ENCODE data around the gene FBN1.

FBN1 gene

GRCh38 chr15:48462688-48463087 lies 182.8 kb downstream of the FBN1 start:
- Mint-ChIP-seq H3K27me3 (no peaks in the 10 kb centered on the region), H3K27ac (no peak overlapping the region), H3K9me3 (ENCODE audit: low read depth) (no peaks in the 10 kb centered on the region), H3K4me3 (no peak overlapping the region), H3K36me3 (no peaks in the 10 kb centered on the region), H3K4me1 (ENCODE audit: low read depth) (no peaks in the 10 kb centered on the region)

GRCh38 chr15:48459571-48460442 lies 185.7 kb downstream of the FBN1 start:
- Mint-ChIP-seq H3K36me3 (no peaks in the 10 kb centered on the region), H3K9me3 (ENCODE audit: low read depth) (no peaks in the 10 kb centered on the region), H3K27ac (no peak overlapping the region), H3K27me3 (no peaks in the 10 kb centered on the region), H3K4me1 (ENCODE audit: low read depth) (no peaks in the 10 kb centered on the region), H3K4me3 (no peak overlapping the region)

GRCh38 chr15:48458876-48459275 lies 186.6 kb downstream of the FBN1 start:
- Mint-ChIP-seq H3K9me3 (ENCODE audit: low read depth) (no peaks in the 10 kb centered on the region), H3K4me3 (no peak overlapping the region)

GRCh38 chr15:48456134-48456533 lies 189.4 kb downstream of the FBN1 start:
- H3K36me3 Mint-ChIP-seq, result no peaks in the 10 kb centered on the region
- H3K27ac Mint-ChIP-seq, result no peak overlapping the region
- H3K4me3 Mint-ChIP-seq, result no peak overlapping the region
- no peaks in the 10 kb centered on the region for H3K9me3 Mint-ChIP-seq (ENCODE audit: low read depth)
- no peaks in the 10 kb centered on the region for H3K4me1 Mint-ChIP-seq (ENCODE audit: low read depth)
- H3K27me3 Mint-ChIP-seq, result no peaks in the 10 kb centered on the region

More at GRCh38 chr15:48458876-48459275, 186.6 kb downstream of the FBN1 start:
- Mint-ChIP-seq H3K4me1 (ENCODE audit: low read depth) (no peaks in the 10 kb centered on the region), H3K36me3 (no peaks in the 10 kb centered on the region), H3K27me3 (no peaks in the 10 kb centered on the region), H3K27ac (no peak overlapping the region)

- H3K27me3 Mint-ChIP-seq, result no peaks in the 10 kb centered on the region
- no peaks in the 10 kb centered on the region for H3K4me1 Mint-ChIP-seq (ENCODE audit: low read depth)
- H3K27ac Mint-ChIP-seq, result no peak overlapping the region
- no peak overlapping the region for H3K4me3 Mint-ChIP-seq
- H3K36me3 Mint-ChIP-seq, result no peaks in the 10 kb centered on the region
- no peaks in the 10 kb centered on the region for H3K9me3 Mint-ChIP-seq (ENCODE audit: low read depth)
These were observed 193.8 kb downstream of the FBN1 start for GRCh38 chr15:48451736-48452135.

- Mint-ChIP-seq H3K36me3 (no peaks in the 10 kb centered on the region), H3K27me3 (no peaks in the 10 kb centered on the region), H3K9me3 (ENCODE audit: low read depth) (no peaks in the 10 kb centered on the region), H3K27ac (no peak overlapping the region), H3K4me1 (ENCODE audit: low read depth) (no peaks in the 10 kb centered on the region), H3K4me3 (no peak overlapping the region)
These were observed 194.3 kb downstream of the FBN1 start for GRCh38 chr15:48451241-48451640.

- no peaks in the 10 kb centered on the region for H3K9me3 Mint-ChIP-seq (ENCODE audit: low read depth)
These were observed 195.8 kb downstream of the FBN1 start for GRCh38 chr15:48449734-48450133.

GRCh38 chr15:48447657-48448056 lies 197.9 kb downstream of the FBN1 start:
- Mint-ChIP-seq H3K4me1 (ENCODE audit: low read depth) (no peaks in the 10 kb centered on the region), H3K27ac (no peak overlapping the region), H3K4me3 (no peak overlapping the region), H3K36me3 (peaks cover 3% of the 10 kb centered on the region), H3K9me3 (ENCODE audit: low read depth) (no peaks in the 10 kb centered on the region), H3K27me3 (no peaks in the 10 kb centered on the region)

More at GRCh38 chr15:48449734-48450133, 195.8 kb downstream of the FBN1 start:
- Mint-ChIP-seq H3K27ac (no peak overlapping the region), H3K27me3 (no peaks in the 10 kb centered on the region), H3K4me3 (no peak overlapping the region), H3K36me3 (no peaks in the 10 kb centered on the region), H3K4me1 (ENCODE audit: low read depth) (no peaks in the 10 kb centered on the region)

GRCh38 chr15:48447058-48447457 lies 198.5 kb downstream of the FBN1 start:
- Mint-ChIP-seq H3K4me3 (no peak overlapping the region), H3K27ac (no peak overlapping the region), H3K9me3 (ENCODE audit: low read depth) (no peaks in the 10 kb centered on the region)

GRCh38 chr15:48442011-48442410 lies 203.5 kb downstream of the FBN1 start:
- Mint-ChIP-seq H3K4me1 (ENCODE audit: low read depth) (no peaks in the 10 kb centered on the region), H3K27me3 (no peaks in the 10 kb centered on the region), H3K36me3 (peaks cover 3% of the 10 kb centered on the region), H3K9me3 (ENCODE audit: low read depth) (no peaks in the 10 kb centered on the region), H3K4me3 (no peak overlapping the region), H3K27ac (no peak overlapping the region)

More at GRCh38 chr15:48447058-48447457, 198.5 kb downstream of the FBN1 start:
- H3K27me3 Mint-ChIP-seq, result no peaks in the 10 kb centered on the region
- no peaks in the 10 kb centered on the region for H3K4me1 Mint-ChIP-seq (ENCODE audit: low read depth)
- peaks cover 3% of the 10 kb centered on the region for H3K36me3 Mint-ChIP-seq

GRCh38 chr15:48440084-48440483 lies 205.4 kb downstream of the FBN1 start:
- H3K36me3 Mint-ChIP-seq, result peaks cover 3% of the 10 kb centered on the region
- no peak overlapping the region for H3K4me3 Mint-ChIP-seq
- no peak overlapping the region for H3K27ac Mint-ChIP-seq
- no peaks in the 10 kb centered on the region for H3K9me3 Mint-ChIP-seq (ENCODE audit: low read depth)
- H3K4me1 Mint-ChIP-seq (ENCODE audit: low read depth), result no peaks in the 10 kb centered on the region
- no peaks in the 10 kb centered on the region for H3K27me3 Mint-ChIP-seq

GRCh38 chr15:48437178-48437577 lies 208.3 kb downstream of the FBN1 start:
- H3K27me3 Mint-ChIP-seq, result no peaks in the 10 kb centered on the region
- no peak overlapping the region for H3K4me3 Mint-ChIP-seq
- H3K4me1 Mint-ChIP-seq (ENCODE audit: low read depth), result no peaks in the 10 kb centered on the region
- H3K9me3 Mint-ChIP-seq (ENCODE audit: low read depth), result no peaks in the 10 kb centered on the region
- no peaks in the 10 kb centered on the region for H3K36me3 Mint-ChIP-seq
- H3K27ac Mint-ChIP-seq, result no peak overlapping the region

GRCh38 chr15:48435321-48435720 lies 210.2 kb downstream of the FBN1 start:
- H3K27me3 Mint-ChIP-seq, result no peaks in the 10 kb centered on the region
- no peak overlapping the region for H3K4me3 Mint-ChIP-seq
- no peaks in the 10 kb centered on the region for H3K9me3 Mint-ChIP-seq (ENCODE audit: low read depth)
- H3K27ac Mint-ChIP-seq, result no peak overlapping the region
- no peaks in the 10 kb centered on the region for H3K4me1 Mint-ChIP-seq (ENCODE audit: low read depth)
- no peaks in the 10 kb centered on the region for H3K36me3 Mint-ChIP-seq

GRCh38 chr15:48433226-48433886 lies 212.2 kb downstream of the FBN1 start:
- Mint-ChIP-seq H3K36me3 (no peaks in the 10 kb centered on the region), H3K27me3 (no peaks in the 10 kb centered on the region), H3K9me3 (ENCODE audit: low read depth) (no peaks in the 10 kb centered on the region), H3K4me3 (no peak overlapping the region), H3K4me1 (ENCODE audit: low read depth) (no peaks in the 10 kb centered on the region), H3K27ac (no peak overlapping the region)

GRCh38 chr15:48432688-48433087 lies 212.8 kb downstream of the FBN1 start:
- Mint-ChIP-seq H3K9me3 (ENCODE audit: low read depth) (no peaks in the 10 kb centered on the region), H3K27me3 (no peaks in the 10 kb centered on the region), H3K36me3 (no peaks in the 10 kb centered on the region), H3K27ac (no peak overlapping the region), H3K4me3 (no peak overlapping the region), H3K4me1 (ENCODE audit: low read depth) (no peaks in the 10 kb centered on the region)

Measured in activated naive CD8-positive, alpha-beta T cell (primary cell).